Measurements from ENCODE around the gene ENAH.
"Not testable (repeated sequence)": the region's sequence is repeated elsewhere in the genome, so short reads cannot be mapped to it uniquely, and the experiment has no call there.

The ENAH gene

DNA sequence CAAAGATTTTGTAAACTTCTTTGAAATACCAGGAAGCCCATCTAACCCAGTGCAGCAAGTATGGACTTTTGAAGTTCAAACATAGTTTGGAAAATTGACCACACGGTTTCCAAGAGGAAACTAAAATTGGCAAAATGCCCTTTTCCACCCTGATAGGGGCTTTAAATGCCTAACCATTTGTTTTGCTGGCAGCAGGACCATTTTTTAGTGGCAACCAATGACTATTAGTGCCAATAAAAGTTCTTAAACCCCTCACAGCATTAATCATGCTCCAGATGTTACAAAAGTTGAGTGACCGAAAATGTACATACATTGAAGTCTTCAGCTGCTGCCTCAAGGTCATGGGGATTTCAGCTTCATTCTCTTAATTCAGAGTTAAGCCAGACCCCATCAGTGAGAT lies 46.4 kb upstream of the ENAH start:
- Histone ChIP-seq H3K4me3 (replicated peaks; ENCODE audit: insufficient read depth, low read length) (no peak overlapping the region), H3K27ac (replicated peaks) (no peak overlapping the region), H3K27me3 (ENCODE audit: insufficient read depth, poor library complexity, severe bottlenecking) (no peaks in the 10 kb centered on the region)
- TF ChIP-seq REST (IDR thresholded peaks at IDR 0.05; ENCODE audit: insufficient replicate concordance, low read depth) = no peak
- TF ChIP-seq CTCF (IDR thresholded peaks at IDR 0.05; ENCODE audit: insufficient read depth, low read length) = no peak
- TF ChIP-seq SPI1 (IDR thresholded peaks at IDR 0.05; ENCODE audit: borderline replicate concordance, low read depth) = no peak
- no peak for TF ChIP-seq GABPA (IDR thresholded peaks at IDR 0.05; ENCODE audit: low read depth)
- TF ChIP-seq POLR2AphosphoS5 (IDR thresholded peaks at IDR 0.05; ENCODE audit: low read depth) = no peak
- DNase-seq (ENCODE audit: low read depth in 1 of 2, low spot score in 1 of 2) = no peak

- H3K27me3 ChIP-seq (ENCODE audit: insufficient read depth, poor library complexity, severe bottlenecking); H3K27ac ChIP-seq (replicated peaks); H3K4me3 ChIP-seq (replicated peaks; ENCODE audit: insufficient read depth, low read length); DNase-seq (ENCODE audit: low read depth in 1 of 2, low spot score in 1 of 2): not testable (repeated sequence)
Observed at GRCh38 chr1:225698194-225698593, 45.3 kb upstream of the ENAH start.

- no peak for DNase-seq (ENCODE audit: low read depth in 1 of 2, low spot score in 1 of 2)
- no peak overlapping the region for H3K27ac ChIP-seq (replicated peaks)
- no peak overlapping the region for H3K4me3 ChIP-seq (replicated peaks; ENCODE audit: insufficient read depth, low read length)
- no peaks in the 10 kb centered on the region for H3K27me3 ChIP-seq (ENCODE audit: insufficient read depth, poor library complexity, severe bottlenecking)
- TF ChIP-seq GABPA (IDR thresholded peaks at IDR 0.05; ENCODE audit: low read depth) = no peak
- no peak for TF ChIP-seq CTCF (IDR thresholded peaks at IDR 0.05; ENCODE audit: insufficient read depth, low read length)
- no peak for TF ChIP-seq SPI1 (IDR thresholded peaks at IDR 0.05; ENCODE audit: borderline replicate concordance, low read depth)
- no peak for TF ChIP-seq POLR2AphosphoS5 (IDR thresholded peaks at IDR 0.05; ENCODE audit: low read depth)
- no peak for TF ChIP-seq REST (IDR thresholded peaks at IDR 0.05; ENCODE audit: insufficient replicate concordance, low read depth)
Observed at GRCh38 chr1:225697428-225697827, 44.5 kb upstream of the ENAH start.

- H3K27ac ChIP-seq (replicated peaks) = no peak overlapping the region
- H3K4me3 ChIP-seq (replicated peaks; ENCODE audit: insufficient read depth, low read length) = no peak overlapping the region
- no peaks in the 10 kb centered on the region for H3K27me3 ChIP-seq (ENCODE audit: insufficient read depth, poor library complexity, severe bottlenecking)
- TF ChIP-seq CTCF (IDR thresholded peaks at IDR 0.05; ENCODE audit: insufficient read depth, low read length) = no peak
- no peak for TF ChIP-seq REST (IDR thresholded peaks at IDR 0.05; ENCODE audit: insufficient replicate concordance, low read depth)
- TF ChIP-seq POLR2AphosphoS5 (IDR thresholded peaks at IDR 0.05; ENCODE audit: low read depth) = no peak
- TF ChIP-seq SPI1 (IDR thresholded peaks at IDR 0.05; ENCODE audit: borderline replicate concordance, low read depth) = no peak
- no peak for TF ChIP-seq GABPA (IDR thresholded peaks at IDR 0.05; ENCODE audit: low read depth)
- no peak for DNase-seq (ENCODE audit: low read depth in 1 of 2, low spot score in 1 of 2)
Observed at GRCh38 chr1:225695578-225696337, 42.8 kb upstream of the ENAH start.

Measured in HL-60 (cell line).